Adrenal gland (tissue), 5 donors: ENCODE data around the gene PCDH9.

Source experiments
- CTCF ChIP-seq, 6 experiments: fragments of 450-650 bp in 4 of 6; fragments of 200-600 bp in 2 of 6; sonication (generic) in 1 of 6; IDR thresholded peaks; 1 replicate in 5 of 6; 2 replicates in 1 of 6; pipeline versions ENCODE4 v1.5.1 to v1.8.0; 2016 to 2021; ENCODE audit warnings: antibody characterized with exemption in 6 of 6, mild to moderate bottlenecking in 2 of 6, moderate library complexity in 1 of 6
- POLR2A ChIP-seq, 2 donors: fragments of 450-650 bp; IDR thresholded peaks; one replicate each; pipeline ENCODE4 v1.6.1; 2017; ENCODE audit warnings: antibody characterized with exemption in 2 of 2, mild to moderate bottlenecking in 2 of 2, moderate library complexity in 1 of 2
- donor health status: DM: no; HTN: no; CAD: no.

DNA sequence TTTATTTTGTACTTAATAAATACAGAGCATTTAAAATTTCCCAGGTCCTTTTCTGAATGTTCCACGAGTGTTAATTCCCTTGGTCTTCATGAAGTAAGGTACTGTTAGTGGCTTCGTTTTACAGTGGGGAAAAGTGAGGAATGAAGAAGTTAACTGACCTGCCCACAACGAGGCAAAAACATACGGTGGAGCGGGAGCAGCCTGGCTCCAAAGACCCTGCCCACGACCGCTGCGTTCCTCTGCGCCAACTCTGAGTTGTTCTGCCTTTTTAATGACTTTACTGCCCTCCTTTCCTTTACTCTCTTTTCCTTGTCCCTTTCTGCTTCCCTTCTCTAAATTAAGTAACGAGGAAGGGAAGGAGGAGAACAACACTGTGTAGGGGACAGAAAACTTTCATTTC lies 392.9 kb downstream of the PCDH9 start:
- no peak for TF ChIP-seq POLR2A (IDR thresholded peaks at IDR 0.05)
- no peak for TF ChIP-seq CTCF (IDR thresholded peaks at IDR 0.05)
